Neural crest cell (in vitro differentiated cells): Measurements from ENCODE around the gene WNT3. TPM values are rescaled to one million over a fixed set of nuclear protein-coding genes. Genes with fewer than 3 reads are reported as not detected.

Experiments used
- DNase-seq: peaks from one replicate; pipeline ENCODE4 v3.0.0; 2021; ENCODE audit warnings: low read depth, mixed read lengths, low spot score
- H3K27ac Mint-ChIP-seq: one replicate; pipeline ENCODE4 v1.8.0; 2021; ENCODE audit warnings: mild to moderate bottlenecking, mixed read lengths; ENCODE audit not compliant: unreplicated experiment
- H3K27me3 Mint-ChIP-seq: 2 replicates; pipeline ENCODE4 v1.8.0; 2021; ENCODE audit warnings: low read depth, mild to moderate bottlenecking, mixed read lengths
- H3K36me3 Mint-ChIP-seq: 2 replicates; pipeline ENCODE4 v1.8.0; 2021; ENCODE audit warnings: low read depth, mild to moderate bottlenecking, mixed read lengths
- H3K4me1 Mint-ChIP-seq: 2 replicates; pipeline ENCODE4 v1.8.0; 2021; ENCODE audit warnings: mixed read lengths
- H3K4me3 Mint-ChIP-seq: one replicate; pipeline ENCODE4 v1.8.0; 2021; ENCODE audit warnings: mild to moderate bottlenecking, mixed read lengths
- H3K9me3 Mint-ChIP-seq: 2 replicates; pipeline ENCODE4 v1.8.0; 2021; ENCODE audit warnings: mixed read lengths
- total RNA-seq: library from RNA; stranded (reverse); gene quantifications from 2 replicates; pipeline ENCODE4 v1.2.1, GENCODE V29; 2021
- TF ChIP-seq, protein P1 (sequence below): fragments of 200-600 bp; sonication (generic); conservative IDR thresholded peaks from 2 replicates; pipeline ENCODE4 v1.5.0; 2021; ENCODE audit warnings: antibody characterized with exemption, mild to moderate bottlenecking

The WNT3 gene
- total RNA-seq, 1 donor from 2014 or later: 9.3 TPM

DNA sequence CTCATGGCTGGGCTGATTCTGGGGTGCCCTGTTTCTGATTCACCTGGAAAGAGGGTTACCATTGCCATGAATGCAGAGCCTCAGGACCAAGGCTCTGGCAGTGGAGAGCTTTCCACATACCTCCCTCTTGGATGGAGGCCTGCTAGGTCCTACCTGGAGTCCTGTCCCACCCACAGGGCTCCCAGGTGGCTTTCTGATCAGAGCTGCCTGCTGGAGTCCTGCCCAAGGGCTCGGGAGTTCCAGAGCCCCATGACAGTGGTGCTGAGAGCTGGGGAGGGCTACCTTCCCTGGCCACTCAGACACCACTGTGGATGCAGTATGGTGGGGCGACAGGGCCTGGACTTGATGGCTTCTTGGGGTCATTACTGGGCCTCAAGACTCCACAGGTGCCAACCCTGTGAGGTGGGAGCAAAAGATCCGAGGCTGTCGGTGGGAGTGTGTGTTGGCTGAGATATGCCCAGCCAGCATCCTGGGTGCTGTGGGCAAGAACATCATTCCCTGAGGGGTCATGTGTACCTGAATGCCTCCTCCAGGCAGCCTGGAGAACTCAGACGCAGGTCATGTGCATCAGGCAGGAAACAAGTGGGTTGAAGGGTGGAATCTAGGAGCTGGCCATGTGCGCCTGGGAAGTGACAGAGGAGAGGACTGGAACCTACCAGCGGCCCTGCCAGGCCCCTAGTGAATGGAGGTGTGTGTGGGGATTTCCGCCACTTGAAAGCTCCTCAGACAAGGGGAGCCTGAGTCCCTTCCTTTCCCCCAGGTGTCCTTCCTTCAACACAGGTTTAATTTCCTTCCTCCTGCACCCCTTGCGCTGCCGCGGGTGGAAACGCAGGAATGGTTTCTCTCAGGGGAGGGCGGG is 2.3 kb upstream of the WNT3 start:
- H3K27ac Mint-ChIP-seq: no peak overlapping the region
- H3K4me3 Mint-ChIP-seq: peak overlapping the region; percentile 44
- no peaks in the 10 kb centered on the region for H3K36me3 Mint-ChIP-seq
- TF ChIP-seq, protein P1, sequence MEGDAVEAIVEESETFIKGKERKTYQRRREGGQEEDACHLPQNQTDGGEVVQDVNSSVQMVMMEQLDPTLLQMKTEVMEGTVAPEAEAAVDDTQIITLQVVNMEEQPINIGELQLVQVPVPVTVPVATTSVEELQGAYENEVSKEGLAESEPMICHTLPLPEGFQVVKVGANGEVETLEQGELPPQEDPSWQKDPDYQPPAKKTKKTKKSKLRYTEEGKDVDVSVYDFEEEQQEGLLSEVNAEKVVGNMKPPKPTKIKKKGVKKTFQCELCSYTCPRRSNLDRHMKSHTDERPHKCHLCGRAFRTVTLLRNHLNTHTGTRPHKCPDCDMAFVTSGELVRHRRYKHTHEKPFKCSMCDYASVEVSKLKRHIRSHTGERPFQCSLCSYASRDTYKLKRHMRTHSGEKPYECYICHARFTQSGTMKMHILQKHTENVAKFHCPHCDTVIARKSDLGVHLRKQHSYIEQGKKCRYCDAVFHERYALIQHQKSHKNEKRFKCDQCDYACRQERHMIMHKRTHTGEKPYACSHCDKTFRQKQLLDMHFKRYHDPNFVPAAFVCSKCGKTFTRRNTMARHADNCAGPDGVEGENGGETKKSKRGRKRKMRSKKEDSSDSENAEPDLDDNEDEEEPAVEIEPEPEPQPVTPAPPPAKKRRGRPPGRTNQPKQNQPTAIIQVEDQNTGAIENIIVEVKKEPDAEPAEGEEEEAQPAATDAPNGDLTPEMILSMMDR: no peak
- no peak for DNase-seq
- peaks cover 20% of the 10 kb centered on the region for H3K4me1 Mint-ChIP-seq
- peaks cover 80% of the 10 kb centered on the region for H3K27me3 Mint-ChIP-seq
- H3K9me3 Mint-ChIP-seq: no peaks in the 10 kb centered on the region

DNA sequence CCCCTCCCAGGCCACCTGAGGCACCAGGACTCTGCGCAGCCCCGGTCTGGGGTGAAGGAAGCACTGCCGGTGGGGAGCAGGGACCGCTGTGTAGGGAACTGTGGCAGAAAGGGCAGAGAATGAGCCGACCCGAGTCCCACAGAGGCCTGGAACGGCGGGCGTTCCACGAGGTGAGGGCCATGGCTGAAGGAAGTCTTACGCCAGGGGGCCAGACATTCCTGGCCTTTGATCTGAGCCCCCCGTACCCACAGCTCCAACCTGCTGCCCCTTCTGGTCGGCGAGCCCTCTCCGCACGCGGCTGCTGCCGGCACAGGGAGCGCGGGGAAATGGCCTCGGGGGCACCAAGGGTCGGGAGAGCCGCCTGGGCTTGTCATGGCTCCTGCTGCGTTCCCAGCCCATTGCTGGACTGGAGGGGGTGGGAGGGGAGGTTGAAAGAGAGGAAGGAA is 1.4 kb upstream of the WNT3 start:
- DNase-seq: no peak
- TF ChIP-seq, protein P1: no peak
- peaks cover 85% of the 10 kb centered on the region for H3K27me3 Mint-ChIP-seq
- no peaks in the 10 kb centered on the region for H3K36me3 Mint-ChIP-seq
- no peaks in the 10 kb centered on the region for H3K9me3 Mint-ChIP-seq
- H3K4me1 Mint-ChIP-seq: peaks cover 20% of the 10 kb centered on the region
- peak overlapping the region; percentile 57 for H3K4me3 Mint-ChIP-seq
- no peak overlapping the region for H3K27ac Mint-ChIP-seq

DNA sequence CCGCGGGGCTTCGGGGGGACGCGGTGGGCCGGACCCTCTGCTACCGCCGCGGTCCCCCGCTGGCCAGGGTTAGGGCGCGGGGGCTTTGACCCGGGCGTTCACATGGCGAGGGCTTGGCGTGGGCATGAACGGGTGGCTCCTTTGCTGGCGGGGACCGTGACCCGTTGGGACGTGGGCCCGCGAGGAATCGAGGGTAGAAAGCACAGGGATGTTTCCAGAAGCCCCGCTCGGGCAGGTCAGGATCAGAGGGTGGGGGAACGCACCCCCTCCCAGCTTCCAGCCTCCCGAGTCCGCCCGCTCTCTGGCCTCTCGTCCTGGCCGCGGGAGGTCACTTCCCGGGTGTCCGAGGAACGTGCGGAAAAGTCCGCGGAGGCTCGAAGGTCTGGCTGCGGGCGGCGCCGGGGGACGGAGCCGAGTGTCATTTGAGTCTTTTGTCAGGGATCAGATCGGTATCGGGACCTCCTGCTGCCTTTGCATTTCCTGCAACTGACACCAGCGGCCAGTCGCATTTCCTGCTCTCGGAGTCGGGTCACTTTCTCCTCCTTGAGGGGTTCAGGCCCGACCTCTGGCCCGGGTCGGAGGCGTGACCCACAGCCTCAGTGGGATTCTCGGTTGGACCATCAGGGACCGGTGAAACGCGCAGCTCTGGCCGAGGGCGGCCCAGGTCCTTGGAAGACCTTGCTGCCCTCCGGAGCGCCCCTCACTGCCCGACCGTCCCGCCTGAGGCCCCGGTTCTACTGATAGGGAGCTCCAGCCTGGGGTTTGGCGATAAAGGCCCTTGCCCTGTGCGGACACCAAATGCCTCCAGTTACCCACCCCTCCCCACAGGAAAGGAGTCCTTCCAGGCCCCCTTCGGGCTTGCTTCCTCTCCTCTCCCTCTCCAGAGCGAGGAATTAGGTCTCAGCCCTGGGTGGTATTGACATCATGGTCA is 702 bp upstream of the WNT3 start:
- TF ChIP-seq, protein P1: no peak
- Mint-ChIP-seq H3K36me3 (no peaks in the 10 kb centered on the region), H3K27me3 (peaks cover 80% of the 10 kb centered on the region), H3K9me3 (no peaks in the 10 kb centered on the region), H3K4me1 (peaks cover 20% of the 10 kb centered on the region), H3K27ac (no peak overlapping the region), H3K4me3 (peak overlapping the region; percentile 57)
- no peak for DNase-seq

DNA sequence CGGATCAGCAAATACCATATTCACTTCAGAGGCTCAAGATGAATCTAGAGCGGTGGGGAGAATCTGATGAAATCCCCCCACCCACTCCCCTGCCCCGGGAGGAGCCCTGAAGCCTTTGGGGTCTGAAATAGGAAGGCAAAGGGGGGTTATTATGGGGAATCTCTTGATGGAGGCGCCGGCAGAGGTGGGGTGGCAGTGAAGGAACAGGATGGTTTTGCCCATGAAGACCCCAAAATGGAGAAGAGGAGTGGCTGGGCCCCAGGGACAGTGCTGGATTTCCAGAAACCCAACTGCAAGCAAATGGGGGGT is 637 bp downstream of the WNT3 start:
- no peaks in the 10 kb centered on the region for H3K9me3 Mint-ChIP-seq
- TF ChIP-seq, protein P1: no peak
- no peaks in the 10 kb centered on the region for H3K36me3 Mint-ChIP-seq
- no peak overlapping the region for H3K27ac Mint-ChIP-seq
- H3K27me3 Mint-ChIP-seq: peaks cover 88% of the 10 kb centered on the region
- H3K4me1 Mint-ChIP-seq: peaks cover 20% of the 10 kb centered on the region
- peak overlapping the region; percentile 80 for H3K4me3 Mint-ChIP-seq
- DNase-seq: no peak

DNA sequence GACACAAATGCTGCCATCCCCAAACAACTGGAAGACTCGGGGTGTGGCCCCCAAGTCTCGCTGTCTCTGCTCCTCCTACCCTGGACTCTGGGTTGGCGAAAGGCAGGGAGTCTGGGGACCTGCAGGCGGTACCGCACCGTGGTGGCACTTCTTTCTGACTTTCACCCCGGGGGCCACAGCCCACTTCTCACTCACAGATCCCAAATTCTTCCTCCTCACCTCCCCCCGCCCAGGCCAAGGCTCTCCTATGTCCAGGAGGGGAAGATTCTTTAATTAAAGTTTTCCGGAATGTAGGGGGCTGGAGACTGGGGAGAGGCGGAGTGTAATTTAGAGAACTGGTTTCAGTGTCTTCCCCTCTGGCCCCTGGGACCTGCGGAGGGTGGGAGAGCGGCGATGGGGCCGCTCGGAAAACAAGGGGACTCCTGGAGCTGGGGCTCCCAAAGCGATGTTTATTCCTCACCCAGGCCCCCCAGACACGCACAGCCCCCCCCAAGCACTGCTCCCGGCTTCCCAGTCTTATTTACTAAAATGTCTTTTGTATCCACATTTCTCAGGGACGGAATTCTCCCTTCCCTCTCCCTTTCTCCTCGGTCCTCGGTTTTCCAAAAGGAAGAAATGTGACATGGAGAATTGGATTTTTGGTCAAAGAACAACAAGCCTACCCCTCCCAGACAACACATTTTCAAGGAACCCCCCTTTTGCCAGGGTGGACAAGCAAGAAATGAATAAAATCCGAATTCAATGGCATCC is 1.2 kb downstream of the WNT3 start:
- Mint-ChIP-seq H3K27ac (no peak overlapping the region), H3K36me3 (no peaks in the 10 kb centered on the region), H3K9me3 (no peaks in the 10 kb centered on the region), H3K4me3 (peak overlapping the region; percentile 80), H3K27me3 (peaks cover 93% of the 10 kb centered on the region), H3K4me1 (peaks cover 20% of the 10 kb centered on the region)
- TF ChIP-seq, protein P1: no peak
- no peak for DNase-seq
